Testis (tissue), 2 donors: ENCODE data around the gene TMEM63C.

Experiments
- POLR2A ChIP-seq: fragments of 450-650 bp; IDR thresholded peaks from one replicate; pipeline ENCODE4 v1.6.1; 2017; ENCODE audit warnings: antibody characterized with exemption, mild to moderate bottlenecking, moderate library complexity
- TF ChIP-seq, protein P1 (sequence below), 3 experiments: fragments of 450-650 bp in 2 of 3; fragments of 200-600 bp in 1 of 3; sonication (generic) in 1 of 3; IDR thresholded peaks; one replicate each; pipeline ENCODE4 v1.5.1; 2016 to 2019; ENCODE audit warnings: antibody characterized with exemption in 3 of 3, mild to moderate bottlenecking in 2 of 3, moderate library complexity in 1 of 3

DNA sequence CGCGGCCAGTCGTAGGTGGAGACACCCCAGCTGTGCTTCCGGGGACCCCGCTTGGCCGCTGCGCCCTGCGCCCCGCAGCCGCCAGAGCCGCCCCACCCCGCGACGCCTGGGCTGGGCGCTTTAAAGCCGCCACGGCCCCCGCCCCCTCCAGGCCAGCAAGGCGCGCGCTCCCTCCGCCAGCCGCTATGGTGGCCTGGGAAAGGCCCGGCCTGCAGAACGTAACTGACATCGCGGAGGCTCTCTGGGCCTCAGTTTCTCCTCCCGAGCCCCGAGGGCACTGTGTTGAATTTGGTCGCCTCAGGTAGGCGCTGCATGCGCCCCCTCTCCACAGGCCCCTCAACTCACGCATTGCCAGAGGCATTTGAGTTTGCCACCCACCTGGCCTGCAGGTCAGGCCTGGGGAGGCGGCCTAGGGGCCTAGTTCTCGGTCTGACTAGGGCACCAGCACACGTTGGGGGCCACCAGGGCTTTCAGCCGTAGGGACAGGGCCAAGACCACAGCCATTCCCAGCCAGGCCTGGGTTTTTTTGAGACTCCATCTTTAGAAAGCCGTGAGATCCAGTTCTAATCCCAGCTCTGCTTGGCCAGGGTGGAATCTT lies 89.6 kb downstream of the TMEM63C start, which contains the start of gene NGB:
- TF ChIP-seq, protein P1, sequence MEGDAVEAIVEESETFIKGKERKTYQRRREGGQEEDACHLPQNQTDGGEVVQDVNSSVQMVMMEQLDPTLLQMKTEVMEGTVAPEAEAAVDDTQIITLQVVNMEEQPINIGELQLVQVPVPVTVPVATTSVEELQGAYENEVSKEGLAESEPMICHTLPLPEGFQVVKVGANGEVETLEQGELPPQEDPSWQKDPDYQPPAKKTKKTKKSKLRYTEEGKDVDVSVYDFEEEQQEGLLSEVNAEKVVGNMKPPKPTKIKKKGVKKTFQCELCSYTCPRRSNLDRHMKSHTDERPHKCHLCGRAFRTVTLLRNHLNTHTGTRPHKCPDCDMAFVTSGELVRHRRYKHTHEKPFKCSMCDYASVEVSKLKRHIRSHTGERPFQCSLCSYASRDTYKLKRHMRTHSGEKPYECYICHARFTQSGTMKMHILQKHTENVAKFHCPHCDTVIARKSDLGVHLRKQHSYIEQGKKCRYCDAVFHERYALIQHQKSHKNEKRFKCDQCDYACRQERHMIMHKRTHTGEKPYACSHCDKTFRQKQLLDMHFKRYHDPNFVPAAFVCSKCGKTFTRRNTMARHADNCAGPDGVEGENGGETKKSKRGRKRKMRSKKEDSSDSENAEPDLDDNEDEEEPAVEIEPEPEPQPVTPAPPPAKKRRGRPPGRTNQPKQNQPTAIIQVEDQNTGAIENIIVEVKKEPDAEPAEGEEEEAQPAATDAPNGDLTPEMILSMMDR (IDR thresholded peaks at IDR 0.05): no peak
- TF ChIP-seq POLR2A: no peak
